ENCODE data around the gene RAB11FIP2.
"Not testable (repeated sequence)": the region's sequence is repeated elsewhere in the genome, so short reads cannot be mapped to it uniquely, and the experiment has no call there.

The RAB11FIP2 gene

GRCh38 chr10:118046395-118047156 lies at the start of gene RAB11FIP2:
Gene RAB11FIP2 (minus strand): TSS chr10:118046941. CDS start chr10:118046163, 778 bp downstream.
- peak; percentile 90 to 92 for DNase-seq (ENCODE audit: low read depth in 2 of 2)

- DNase-seq (ENCODE audit: low read depth in 2 of 2): no peak
Observed at GRCh38 chr10:118096022-118096421, 49.3 kb upstream of the RAB11FIP2 start.

- DNase-seq (ENCODE audit: low read depth in 2 of 2): no peak
Observed at GRCh38 chr10:118092209-118092608, 45.5 kb upstream of the RAB11FIP2 start.

- DNase-seq (ENCODE audit: low read depth in 2 of 2): no peak
Observed at GRCh38 chr10:118080817-118081216, 34.1 kb upstream of the RAB11FIP2 start.

GRCh38 chr10:118076705-118077104 lies 30.0 kb upstream of the RAB11FIP2 start:
- DNase-seq (ENCODE audit: low read depth in 2 of 2): no peak

GRCh38 chr10:118072840-118073239 lies 26.1 kb upstream of the RAB11FIP2 start:
- no peak for DNase-seq (ENCODE audit: low read depth in 2 of 2)

- DNase-seq (ENCODE audit: low read depth in 2 of 2): not testable (repeated sequence)
Observed at GRCh38 chr10:118067389-118067788, 20.6 kb upstream of the RAB11FIP2 start.

GRCh38 chr10:118062798-118063238 lies 16.1 kb upstream of the RAB11FIP2 start:
- DNase-seq (ENCODE audit: low read depth in 2 of 2): no peak

GRCh38 chr10:118058371-118058770 lies 11.6 kb upstream of the RAB11FIP2 start:
- DNase-seq (ENCODE audit: low read depth in 2 of 2): no peak

GRCh38 chr10:118057361-118057760 lies 10.6 kb upstream of the RAB11FIP2 start:
- no peak for DNase-seq (ENCODE audit: low read depth in 2 of 2)

- DNase-seq (ENCODE audit: low read depth in 2 of 2): no peak
Observed at GRCh38 chr10:118054383-118054782, 7.6 kb upstream of the RAB11FIP2 start.

GRCh38 chr10:118052816-118053215 lies 6.1 kb upstream of the RAB11FIP2 start:
- DNase-seq (ENCODE audit: low read depth in 2 of 2): no peak

- DNase-seq (ENCODE audit: low read depth in 2 of 2): no peak
Observed at GRCh38 chr10:118047880-118048279, 1.1 kb upstream of the RAB11FIP2 start.

- no peak for DNase-seq (ENCODE audit: low read depth in 2 of 2)
Observed at GRCh38 chr10:118047157-118047719, 497 bp upstream of the RAB11FIP2 start.

GRCh38 chr10:118045837-118046394 lies 825 bp downstream of the RAB11FIP2 start:
- peak; percentile 7 to 8 for DNase-seq (ENCODE audit: low read depth in 2 of 2)

GRCh38 chr10:118045158-118045836 lies 1.4 kb downstream of the RAB11FIP2 start:
- no peak for DNase-seq (ENCODE audit: low read depth in 2 of 2)

- DNase-seq (ENCODE audit: low read depth in 2 of 2): no peak
Observed at GRCh38 chr10:118042827-118043242, 3.9 kb downstream of the RAB11FIP2 start.

- no peak for DNase-seq (ENCODE audit: low read depth in 2 of 2)
Observed at GRCh38 chr10:118042336-118042735, 4.4 kb downstream of the RAB11FIP2 start.

- DNase-seq (ENCODE audit: low read depth in 2 of 2): no peak
Observed at GRCh38 chr10:118041316-118041715, 5.4 kb downstream of the RAB11FIP2 start.

GRCh38 chr10:118036281-118036875 lies 10.4 kb downstream of the RAB11FIP2 start:
- no peak for DNase-seq (ENCODE audit: low read depth in 2 of 2)

GRCh38 chr10:118035354-118036005 lies 11.3 kb downstream of the RAB11FIP2 start:
- no peak for DNase-seq (ENCODE audit: low read depth in 2 of 2)
